ENCODE measurements around the gene GRIA1.

The GRIA1 gene

GRCh38 chr5:153525536-153525935, 35.1 kb downstream of the GRIA1 start:
- no peak for DNase-seq (ENCODE audit: low read depth, low spot score)
- no peaks in the 10 kb centered on the region for H3K36me3 ChIP-seq (ENCODE audit: insufficient read depth, insufficient read length, low read length)
- no peaks in the 10 kb centered on the region for H3K9me3 ChIP-seq (ENCODE audit: insufficient read depth, low read length)
- H3K4me1 ChIP-seq (ENCODE audit: insufficient read depth, insufficient read length) = no peaks in the 10 kb centered on the region
- TF ChIP-seq YY1 (IDR thresholded peaks at IDR 0.05; ENCODE audit: insufficient read depth, insufficient read length) = no peak
- TF ChIP-seq ZNF274 (IDR thresholded peaks at IDR 0.05; ENCODE audit: low read depth, low read length) = no peak
- no peak for TF ChIP-seq SUZ12 (IDR thresholded peaks at IDR 0.05; ENCODE audit: extremely low read depth, insufficient read depth, insufficient read length)
- H3K27me3 ChIP-seq (ENCODE audit: insufficient read depth, insufficient read length) = no peaks in the 10 kb centered on the region
- no peak overlapping the region for H3K4me3 ChIP-seq (ENCODE audit: insufficient read length, low read depth)
- no peak overlapping the region for H3K9ac ChIP-seq (ENCODE audit: insufficient read length, low read depth)

DNA sequence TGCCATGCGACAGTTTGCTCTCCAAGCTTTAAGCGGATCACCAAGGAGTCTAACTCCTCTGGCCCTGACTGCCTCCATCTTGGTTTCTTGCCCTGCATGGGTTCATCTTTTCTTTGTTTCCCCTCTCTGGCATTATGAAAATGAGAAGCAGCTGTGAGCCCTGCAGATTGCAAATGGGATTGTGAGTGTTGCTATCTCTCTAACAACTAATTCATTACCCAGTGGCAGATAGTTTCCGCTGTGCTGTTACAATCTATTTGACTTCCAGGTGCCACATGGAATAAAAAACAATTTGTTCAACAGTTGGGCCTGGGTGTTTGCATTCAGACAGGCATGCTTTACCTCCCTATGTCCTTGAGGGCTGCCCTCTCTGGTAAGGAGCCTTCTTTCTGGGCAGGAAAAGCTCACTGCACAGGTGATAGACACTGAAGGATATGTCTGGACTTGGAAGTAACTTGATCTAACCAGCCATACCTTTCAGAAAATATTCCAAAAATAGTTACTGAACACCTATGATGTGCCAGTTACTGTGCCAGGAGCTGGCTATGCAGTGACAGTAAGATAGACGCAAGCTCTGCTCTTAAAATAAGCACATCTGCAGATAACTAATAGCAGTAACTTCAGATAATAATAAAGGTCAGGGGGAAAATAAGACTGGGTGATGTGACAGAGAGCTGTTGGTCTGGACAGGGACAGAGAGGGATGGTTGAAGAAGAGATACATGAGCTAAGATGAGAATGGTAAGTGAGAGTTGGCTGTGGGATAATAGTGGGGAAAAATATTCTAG, 40.1 kb downstream of the GRIA1 start:
- Histone ChIP-seq H3K9ac (ENCODE audit: insufficient read length, low read depth) (no peak overlapping the region), H3K36me3 (ENCODE audit: insufficient read depth, insufficient read length, low read length) (no peaks in the 10 kb centered on the region), H3K27me3 (ENCODE audit: insufficient read depth, insufficient read length) (no peaks in the 10 kb centered on the region), H3K4me3 (ENCODE audit: insufficient read length, low read depth) (no peak overlapping the region), H3K9me3 (ENCODE audit: insufficient read depth, low read length) (no peaks in the 10 kb centered on the region), H3K4me1 (ENCODE audit: insufficient read depth, insufficient read length) (no peaks in the 10 kb centered on the region)
- TF ChIP-seq YY1 (IDR thresholded peaks at IDR 0.05; ENCODE audit: insufficient read depth, insufficient read length) (no peak), ZNF274 (IDR thresholded peaks at IDR 0.05; ENCODE audit: low read depth, low read length) (no peak), SUZ12 (IDR thresholded peaks at IDR 0.05; ENCODE audit: extremely low read depth, insufficient read depth, insufficient read length) (no peak)
- no peak for DNase-seq (ENCODE audit: low read depth, low spot score)

DNA sequence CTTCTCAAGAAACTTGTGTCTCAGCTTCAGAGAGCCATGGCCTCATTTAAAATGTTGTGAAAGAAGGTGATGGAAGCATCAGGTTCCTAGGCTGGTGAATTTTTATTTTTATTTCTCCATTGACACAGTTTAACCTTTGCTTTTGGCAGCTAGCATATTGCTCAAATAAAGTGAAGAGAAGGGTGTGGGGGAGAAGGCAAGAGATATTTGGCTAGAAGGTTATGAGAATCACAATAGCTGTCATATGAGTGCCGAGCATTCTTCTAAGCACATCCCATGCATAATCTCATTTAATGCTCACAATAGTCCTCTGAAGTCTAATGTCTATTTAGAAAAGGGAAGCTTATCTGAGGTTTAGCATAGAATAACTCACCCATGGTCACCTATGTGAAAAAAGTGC, 43.1 kb downstream of the GRIA1 start:
- H3K4me3 ChIP-seq (ENCODE audit: insufficient read length, low read depth) = no peak overlapping the region
- no peaks in the 10 kb centered on the region for H3K4me1 ChIP-seq (ENCODE audit: insufficient read depth, insufficient read length)
- H3K9me3 ChIP-seq (ENCODE audit: insufficient read depth, low read length) = no peaks in the 10 kb centered on the region
- DNase-seq (ENCODE audit: low read depth, low spot score) = no peak
- H3K36me3 ChIP-seq (ENCODE audit: insufficient read depth, insufficient read length, low read length) = no peaks in the 10 kb centered on the region
- H3K9ac ChIP-seq (ENCODE audit: insufficient read length, low read depth) = no peak overlapping the region
- TF ChIP-seq ZNF274 (IDR thresholded peaks at IDR 0.05; ENCODE audit: low read depth, low read length) (no peak), SUZ12 (IDR thresholded peaks at IDR 0.05; ENCODE audit: extremely low read depth, insufficient read depth, insufficient read length) (no peak), YY1 (IDR thresholded peaks at IDR 0.05; ENCODE audit: insufficient read depth, insufficient read length) (no peak)
- no peaks in the 10 kb centered on the region for H3K27me3 ChIP-seq (ENCODE audit: insufficient read depth, insufficient read length)

GRCh38 chr5:153534102-153534501, 43.6 kb downstream of the GRIA1 start:
- no peak for DNase-seq (ENCODE audit: low read depth, low spot score)
- no peaks in the 10 kb centered on the region for H3K4me1 ChIP-seq (ENCODE audit: insufficient read depth, insufficient read length)
- no peaks in the 10 kb centered on the region for H3K9me3 ChIP-seq (ENCODE audit: insufficient read depth, low read length)
- H3K27me3 ChIP-seq (ENCODE audit: insufficient read depth, insufficient read length) = no peaks in the 10 kb centered on the region
- H3K36me3 ChIP-seq (ENCODE audit: insufficient read depth, insufficient read length, low read length) = no peaks in the 10 kb centered on the region
- H3K9ac ChIP-seq (ENCODE audit: insufficient read length, low read depth) = no peak overlapping the region
- no peak for TF ChIP-seq SUZ12 (IDR thresholded peaks at IDR 0.05; ENCODE audit: extremely low read depth, insufficient read depth, insufficient read length)
- H3K4me3 ChIP-seq (ENCODE audit: insufficient read length, low read depth) = no peak overlapping the region

DNA sequence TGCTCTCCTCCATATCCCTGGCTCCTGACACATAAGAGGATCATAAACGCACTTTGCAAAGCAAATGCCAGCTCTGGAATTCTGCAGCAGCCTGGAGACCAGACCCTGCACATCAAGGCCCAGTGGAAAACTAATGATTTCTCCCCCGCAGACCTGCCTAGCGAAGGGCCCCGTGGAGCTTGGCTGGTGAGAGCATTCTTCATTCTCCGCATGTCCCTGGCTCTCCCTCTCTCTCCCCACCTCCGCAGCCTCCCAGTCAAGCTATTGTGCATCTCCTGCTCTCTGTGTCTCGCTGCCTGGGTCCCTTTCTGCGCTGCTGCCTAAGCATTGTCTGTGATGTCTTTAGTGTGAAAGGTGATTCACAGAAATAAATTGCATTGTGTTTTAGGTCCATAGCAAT, 46.7 kb downstream of the GRIA1 start:
- no peaks in the 10 kb centered on the region for H3K27me3 ChIP-seq (ENCODE audit: insufficient read depth, insufficient read length)
- DNase-seq (ENCODE audit: low read depth, low spot score) = no peak
- no peaks in the 10 kb centered on the region for H3K4me1 ChIP-seq (ENCODE audit: insufficient read depth, insufficient read length)
- no peak overlapping the region for H3K9ac ChIP-seq (ENCODE audit: insufficient read length, low read depth)
- H3K4me3 ChIP-seq (ENCODE audit: insufficient read length, low read depth) = no peak overlapping the region
- no peaks in the 10 kb centered on the region for H3K9me3 ChIP-seq (ENCODE audit: insufficient read depth, low read length)
- H3K36me3 ChIP-seq (ENCODE audit: insufficient read depth, insufficient read length, low read length) = no peaks in the 10 kb centered on the region
- TF ChIP-seq ZNF274 (IDR thresholded peaks at IDR 0.05; ENCODE audit: low read depth, low read length) (no peak), SUZ12 (IDR thresholded peaks at IDR 0.05; ENCODE audit: extremely low read depth, insufficient read depth, insufficient read length) (no peak), YY1 (IDR thresholded peaks at IDR 0.05; ENCODE audit: insufficient read depth, insufficient read length) (no peak)

DNA sequence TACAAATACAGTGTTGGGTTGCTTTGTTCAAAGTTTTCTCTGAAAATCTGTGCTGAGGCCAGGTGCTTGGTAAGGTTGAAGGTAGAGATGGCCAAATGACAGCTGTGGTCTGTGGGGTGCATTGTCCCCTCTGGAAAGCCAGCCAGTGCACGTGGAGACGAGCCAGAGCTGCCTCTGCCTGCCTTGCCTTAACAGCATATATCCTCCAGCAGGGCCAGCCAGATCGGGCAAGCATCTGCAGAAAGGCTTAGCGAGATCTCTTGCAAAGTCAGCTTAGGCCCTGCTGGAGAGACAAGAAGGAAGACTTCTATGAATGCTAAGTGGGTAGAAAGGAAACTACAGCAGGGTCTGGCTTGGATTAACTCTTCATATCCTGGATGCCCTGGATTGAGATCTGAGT, 49.5 kb downstream of the GRIA1 start:
- TF ChIP-seq ZNF274 (IDR thresholded peaks at IDR 0.05; ENCODE audit: low read depth, low read length) (no peak), YY1 (IDR thresholded peaks at IDR 0.05; ENCODE audit: insufficient read depth, insufficient read length) (no peak), SUZ12 (IDR thresholded peaks at IDR 0.05; ENCODE audit: extremely low read depth, insufficient read depth, insufficient read length) (no peak)
- Histone ChIP-seq H3K27me3 (ENCODE audit: insufficient read depth, insufficient read length) (no peaks in the 10 kb centered on the region), H3K36me3 (ENCODE audit: insufficient read depth, insufficient read length, low read length) (no peaks in the 10 kb centered on the region), H3K9me3 (ENCODE audit: insufficient read depth, low read length) (no peaks in the 10 kb centered on the region), H3K4me1 (ENCODE audit: insufficient read depth, insufficient read length) (no peaks in the 10 kb centered on the region), H3K4me3 (ENCODE audit: insufficient read length, low read depth) (no peak overlapping the region), H3K9ac (ENCODE audit: insufficient read length, low read depth) (no peak overlapping the region)
- no peak for DNase-seq (ENCODE audit: low read depth, low spot score)

- no peak overlapping the region for H3K4me3 ChIP-seq (ENCODE audit: insufficient read length, low read depth)
- TF ChIP-seq ZNF274 (IDR thresholded peaks at IDR 0.05; ENCODE audit: low read depth, low read length) (no peak), SUZ12 (IDR thresholded peaks at IDR 0.05; ENCODE audit: extremely low read depth, insufficient read depth, insufficient read length) (no peak), YY1 (IDR thresholded peaks at IDR 0.05; ENCODE audit: insufficient read depth, insufficient read length) (no peak)
- no peaks in the 10 kb centered on the region for H3K27me3 ChIP-seq (ENCODE audit: insufficient read depth, insufficient read length)
- no peak for DNase-seq (ENCODE audit: low read depth, low spot score)
- no peak overlapping the region for H3K9ac ChIP-seq (ENCODE audit: insufficient read length, low read depth)
- H3K9me3 ChIP-seq (ENCODE audit: insufficient read depth, low read length) = no peaks in the 10 kb centered on the region
- H3K36me3 ChIP-seq (ENCODE audit: insufficient read depth, insufficient read length, low read length) = no peaks in the 10 kb centered on the region
- H3K4me1 ChIP-seq (ENCODE audit: insufficient read depth, insufficient read length) = no peaks in the 10 kb centered on the region
Observed at GRCh38 chr5:153542536-153542935, 52.1 kb downstream of the GRIA1 start.
